GM19240 (cell line): Measurements from ENCODE around the gene DCC.

Experiments used
- DNase-seq: peaks from one replicate; pipeline ENCODE4 v3.0.0; 2011; ENCODE audit warnings: low spot score; ENCODE audit not compliant: insufficient read length

DCC gene

GRCh38 chr18:52339891-52340371, at the start of gene DCC:
Gene DCC (plus strand): TSS chr18:52340197. CDS start chr18:52340788, 591 bp downstream.
- no peak for DNase-seq

- DNase-seq = no peak
Observed at GRCh38 chr18:52310651-52311050, 29.3 kb upstream of the DCC start.

GRCh38 chr18:52311331-52311730, 28.7 kb upstream of the DCC start:
- no peak for DNase-seq

- no peak for DNase-seq
Observed at GRCh38 chr18:52312346-52312745, 27.7 kb upstream of the DCC start.

- no peak for DNase-seq
Observed at GRCh38 chr18:52313213-52313612, 26.8 kb upstream of the DCC start.

- no peak for DNase-seq
Observed at GRCh38 chr18:52319424-52319983, 20.5 kb upstream of the DCC start.

GRCh38 chr18:52322307-52322706, 17.7 kb upstream of the DCC start:
- no peak for DNase-seq

- no peak for DNase-seq
Observed at GRCh38 chr18:52323802-52324201, 16.2 kb upstream of the DCC start.

GRCh38 chr18:52325997-52326396, 14.0 kb upstream of the DCC start:
- no peak for DNase-seq

- no peak for DNase-seq
Observed at GRCh38 chr18:52333860-52334259, 6.1 kb upstream of the DCC start.

GRCh38 chr18:52334307-52334706, 5.7 kb upstream of the DCC start:
- no peak for DNase-seq

GRCh38 chr18:52334896-52335295, 5.1 kb upstream of the DCC start:
- no peak for DNase-seq

GRCh38 chr18:52337276-52337675, 2.7 kb upstream of the DCC start:
- DNase-seq = no peak

GRCh38 chr18:52340406-52341102, 557 bp downstream of the DCC start:
- no peak for DNase-seq

- no peak for DNase-seq
Observed at GRCh38 chr18:52341103-52341432, 1.1 kb downstream of the DCC start.

GRCh38 chr18:52341608-52342381, 1.8 kb downstream of the DCC start:
- no peak for DNase-seq

- DNase-seq = no peak
Observed at GRCh38 chr18:52342456-52342855, 2.5 kb downstream of the DCC start.

- no peak for DNase-seq
Observed at GRCh38 chr18:52343138-52343537, 3.1 kb downstream of the DCC start.

GRCh38 chr18:52343731-52344340, 3.8 kb downstream of the DCC start:
- DNase-seq = no peak

- no peak for DNase-seq
Observed at GRCh38 chr18:52344881-52345280, 4.9 kb downstream of the DCC start.

- DNase-seq = no peak
Observed at GRCh38 chr18:52345428-52345827, 5.4 kb downstream of the DCC start.

GRCh38 chr18:52348209-52348608, 8.2 kb downstream of the DCC start:
- DNase-seq = no peak
